T-helper 1 cell (primary cell): ENCODE results near the gene PKMYT1.

Experiments
- DNase-seq, 5 donors: peaks; one replicate each; pipeline ENCODE4 v3.0.0-alpha.2; 2012 to 2020
- total RNA-seq, 4 donors: gene quantifications; one replicate each; lab custom pipeline; 2026; lab: John Stamatoyannopoulos, UW

The PKMYT1 gene
- total RNA-seq, result 0.47 to 2.7 (median 1.3) reads per million in 4 donors

DNA sequence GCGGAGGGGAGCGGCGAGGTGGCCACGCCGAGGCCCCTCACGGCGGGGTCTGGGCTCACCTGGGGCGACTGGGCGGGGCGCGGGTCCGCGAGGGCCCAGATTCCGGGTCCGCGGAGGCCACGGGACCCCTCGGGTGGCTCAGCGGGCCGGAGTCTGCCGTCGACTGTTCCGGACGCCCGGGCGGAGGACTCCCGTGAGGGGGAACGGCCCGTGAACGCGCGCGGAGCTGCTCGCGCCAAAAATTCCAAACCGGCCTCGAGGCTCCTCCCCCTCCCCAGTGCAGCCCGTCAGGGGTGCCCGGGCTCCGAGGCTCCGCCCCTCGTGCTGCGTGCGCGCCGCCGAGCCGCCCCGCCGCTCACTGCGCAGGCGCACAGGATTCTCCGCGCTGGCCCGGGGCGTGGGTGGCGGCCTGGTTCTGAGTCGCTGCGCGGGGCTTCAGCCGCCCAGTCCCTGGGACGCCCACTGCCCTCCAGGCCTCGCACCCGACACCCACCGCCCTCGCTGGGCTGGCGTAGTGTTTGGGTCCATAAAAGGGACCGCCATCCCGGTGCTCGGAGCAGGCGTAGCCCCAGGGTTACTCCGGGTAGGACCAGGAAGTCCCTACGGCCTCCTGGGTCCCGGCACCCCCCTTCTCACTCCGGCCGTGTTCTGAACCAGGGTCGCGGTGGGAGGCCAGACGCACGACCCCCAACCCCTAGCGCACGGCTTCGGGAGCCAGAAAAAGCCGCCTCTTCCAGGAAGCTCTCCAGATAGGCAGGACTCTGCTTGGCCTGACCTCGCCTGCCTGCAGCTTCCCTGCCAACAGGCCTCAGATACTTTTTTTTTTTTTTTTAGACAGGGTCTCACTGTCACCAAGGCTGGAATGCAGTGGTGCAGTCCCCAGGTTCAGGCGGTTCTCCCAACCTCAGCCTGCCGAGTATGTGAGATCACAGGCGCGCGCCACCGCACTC is at the start of gene PKMYT1:
TSS of gene PKMYT1 (minus strand) at position 220 of the 950 bp plus-strand sequence. CDS start 789 bp downstream, outside the sequence.
- peak; percentile 89 to 96 (median 91) for DNase-seq

DNA sequence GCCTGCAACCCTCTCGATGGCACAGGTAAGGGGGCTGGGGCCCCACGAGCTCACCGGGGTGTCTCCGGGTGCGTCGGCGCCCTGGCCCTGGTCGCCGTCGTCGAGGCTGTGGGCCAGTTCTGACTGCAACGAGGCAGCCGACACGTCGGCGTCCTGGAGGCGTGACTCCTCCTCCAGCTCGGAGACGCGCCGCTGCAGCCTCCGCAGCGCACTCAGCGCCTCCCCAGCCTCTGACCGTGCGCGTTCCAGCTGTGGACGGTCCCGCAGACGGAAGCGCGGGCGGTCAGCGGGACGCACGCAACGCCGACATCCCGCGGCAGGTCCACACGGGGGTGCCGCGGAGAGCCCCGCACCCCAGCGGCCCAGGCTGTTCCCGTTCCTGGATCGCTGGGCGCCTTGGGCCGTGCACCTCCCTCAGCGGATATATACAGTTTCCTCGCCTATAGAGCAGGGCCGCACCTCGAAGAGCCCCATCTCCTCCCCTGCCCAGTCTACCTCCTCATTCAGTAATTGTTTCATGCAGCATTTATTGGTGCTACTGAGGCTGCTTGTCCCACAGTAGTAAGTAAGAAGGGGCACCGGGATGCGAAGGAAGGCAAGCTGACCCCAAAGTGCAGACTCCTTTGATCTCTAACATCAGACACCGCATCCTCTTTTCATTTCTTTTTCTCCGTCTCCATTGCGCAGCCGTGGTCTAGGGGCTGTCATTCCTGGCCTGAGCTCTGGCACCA is 49.4 kb upstream of the PKMYT1 start:
- DNase-seq, result peak in 1 of 5 donors; percentile 69

DNA sequence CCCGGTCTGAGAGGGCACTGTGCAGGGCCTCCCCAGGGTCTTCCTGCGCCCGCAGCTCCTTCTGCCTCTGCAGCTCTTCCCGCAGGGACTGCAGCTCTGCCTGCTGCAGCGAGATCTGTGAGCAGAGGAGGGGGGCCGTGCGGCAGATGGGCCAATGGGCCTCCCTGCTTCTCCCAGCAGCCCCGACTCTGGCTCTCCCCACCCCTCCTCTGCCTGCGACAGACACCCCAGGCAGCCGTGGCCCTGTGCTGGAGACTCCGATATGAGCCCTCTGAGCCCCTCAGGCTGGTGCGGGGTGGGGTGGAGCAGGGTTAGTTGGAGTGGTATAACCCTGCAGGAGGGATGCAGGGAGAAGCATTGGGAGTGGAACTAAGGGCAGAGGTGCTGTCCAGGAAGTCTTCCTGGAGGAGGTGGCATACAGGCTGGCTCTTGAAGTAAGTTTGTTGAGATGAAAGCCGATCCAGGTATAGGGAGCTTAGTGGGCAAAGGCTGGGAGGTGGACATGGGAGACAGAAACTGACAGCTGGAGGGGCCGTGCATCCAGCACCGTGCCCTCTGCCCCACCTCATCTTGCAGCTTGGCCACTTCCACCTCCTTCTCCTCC is 48.6 kb upstream of the PKMYT1 start:
- DNase-seq, result no peak

DNA sequence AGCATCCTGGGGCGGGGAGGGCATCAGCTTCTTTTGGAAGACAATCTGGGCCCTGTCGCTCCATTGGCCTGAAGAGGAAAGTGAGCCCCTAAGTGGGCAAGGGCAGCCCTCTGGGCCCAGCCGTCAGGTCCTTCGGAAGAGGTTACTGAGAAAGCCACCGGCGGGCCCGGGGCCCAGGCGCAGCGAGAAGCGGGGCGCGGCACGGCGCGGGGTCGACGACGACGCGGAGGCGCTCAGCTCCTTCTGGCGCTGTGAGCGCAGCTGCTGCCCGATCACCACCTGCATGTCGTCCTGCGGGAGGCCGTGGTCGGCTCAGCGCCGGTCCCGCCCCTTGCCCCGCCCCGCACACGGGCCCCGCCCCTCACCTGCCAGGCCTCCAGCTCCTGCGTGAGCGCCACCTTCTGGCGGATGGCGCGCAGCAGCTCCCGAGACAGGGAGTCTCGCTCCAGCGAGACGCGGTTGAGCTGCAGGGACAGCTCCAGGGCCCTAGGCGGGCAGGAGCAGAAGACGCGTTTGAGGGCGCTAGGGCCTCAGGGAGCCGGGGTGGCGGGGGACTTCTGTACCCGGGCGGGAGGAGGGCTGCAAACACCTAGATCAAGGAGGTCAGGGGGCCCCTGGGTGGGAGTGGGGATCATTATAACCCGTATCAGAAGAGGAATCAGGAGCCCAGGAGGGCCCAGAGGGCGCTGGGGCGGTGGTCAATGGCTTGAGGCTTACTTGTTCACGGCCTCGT is 47.9 kb upstream of the PKMYT1 start:
- DNase-seq, result peak; percentile 79 to 87 (median 86)

DNA sequence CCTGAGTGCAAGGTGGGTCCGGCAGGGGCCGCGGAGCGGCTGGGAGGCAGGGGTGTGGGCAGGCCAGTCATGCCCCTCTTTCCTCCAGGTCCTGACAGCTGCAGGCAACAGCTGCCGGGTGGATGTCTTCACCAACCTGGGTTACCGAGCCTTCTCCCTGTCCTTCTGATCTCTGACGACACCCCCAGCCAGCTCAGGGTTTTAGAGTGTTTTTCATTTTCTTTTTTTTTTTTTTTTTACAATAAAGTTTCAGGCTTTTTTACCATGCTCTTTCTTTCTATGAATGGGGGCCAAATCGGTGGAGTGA is 47.2 kb upstream of the PKMYT1 start:
- no peak for DNase-seq

DNA sequence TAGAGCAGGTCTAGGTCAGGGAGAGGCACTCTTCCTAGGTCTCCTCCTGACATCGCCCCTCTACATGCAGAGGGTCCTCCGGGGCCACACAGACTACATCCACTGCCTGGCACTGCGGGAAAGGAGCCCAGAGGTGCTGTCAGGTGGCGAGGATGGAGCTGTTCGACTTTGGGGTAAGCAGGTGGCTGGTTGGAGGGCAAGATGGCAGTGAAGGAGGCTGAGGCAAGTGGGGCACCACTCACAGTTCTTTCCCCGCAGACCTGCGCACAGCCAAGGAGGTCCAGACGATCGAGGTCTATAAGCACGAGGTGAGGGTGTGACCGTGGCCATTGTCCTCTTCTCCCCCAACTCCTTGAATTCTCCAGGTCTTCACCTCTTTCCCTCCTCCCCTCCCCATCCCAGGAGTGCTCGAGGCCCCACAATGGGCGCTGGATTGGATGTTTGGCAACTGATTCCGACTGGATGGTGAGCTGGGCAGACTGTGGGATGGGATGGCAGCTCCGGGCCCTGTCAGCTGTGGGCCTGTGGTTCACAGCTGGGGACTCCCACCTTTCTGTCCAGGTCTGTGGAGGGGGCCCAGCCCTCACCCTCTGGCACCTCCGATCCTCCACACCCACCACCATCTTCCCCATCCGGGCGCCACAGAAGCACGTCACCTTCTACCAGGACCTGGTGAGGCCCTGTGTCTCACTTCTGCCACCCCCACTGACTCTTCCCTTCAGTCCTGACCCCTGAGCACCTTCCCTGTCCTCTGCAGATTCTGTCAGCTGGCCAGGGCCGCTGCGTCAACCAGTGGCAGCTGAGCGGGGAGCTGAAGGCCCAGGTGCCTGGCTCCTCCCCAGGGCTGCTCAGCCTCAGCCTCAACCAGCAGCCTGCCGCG is 46.6 kb upstream of the PKMYT1 start:
- no peak for DNase-seq

DNA sequence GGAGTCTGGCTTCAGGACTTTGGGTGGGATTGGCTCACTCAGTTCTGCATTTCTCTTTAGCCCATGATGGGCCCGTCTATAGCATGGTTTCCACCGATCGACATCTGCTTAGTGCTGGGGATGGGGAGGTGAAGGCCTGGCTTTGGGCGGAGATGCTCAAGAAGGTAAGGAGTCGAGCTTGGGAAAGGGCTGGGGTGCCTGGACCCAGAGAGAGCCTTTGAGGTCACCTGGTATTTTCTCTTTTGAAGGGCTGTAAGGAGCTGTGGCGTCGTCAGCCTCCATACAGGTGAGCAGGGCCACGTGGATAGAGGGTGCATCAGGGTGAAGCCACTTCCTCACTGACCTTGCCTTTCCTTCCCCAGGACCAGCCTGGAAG is 45.7 kb upstream of the PKMYT1 start:
- DNase-seq, result no peak

DNA sequence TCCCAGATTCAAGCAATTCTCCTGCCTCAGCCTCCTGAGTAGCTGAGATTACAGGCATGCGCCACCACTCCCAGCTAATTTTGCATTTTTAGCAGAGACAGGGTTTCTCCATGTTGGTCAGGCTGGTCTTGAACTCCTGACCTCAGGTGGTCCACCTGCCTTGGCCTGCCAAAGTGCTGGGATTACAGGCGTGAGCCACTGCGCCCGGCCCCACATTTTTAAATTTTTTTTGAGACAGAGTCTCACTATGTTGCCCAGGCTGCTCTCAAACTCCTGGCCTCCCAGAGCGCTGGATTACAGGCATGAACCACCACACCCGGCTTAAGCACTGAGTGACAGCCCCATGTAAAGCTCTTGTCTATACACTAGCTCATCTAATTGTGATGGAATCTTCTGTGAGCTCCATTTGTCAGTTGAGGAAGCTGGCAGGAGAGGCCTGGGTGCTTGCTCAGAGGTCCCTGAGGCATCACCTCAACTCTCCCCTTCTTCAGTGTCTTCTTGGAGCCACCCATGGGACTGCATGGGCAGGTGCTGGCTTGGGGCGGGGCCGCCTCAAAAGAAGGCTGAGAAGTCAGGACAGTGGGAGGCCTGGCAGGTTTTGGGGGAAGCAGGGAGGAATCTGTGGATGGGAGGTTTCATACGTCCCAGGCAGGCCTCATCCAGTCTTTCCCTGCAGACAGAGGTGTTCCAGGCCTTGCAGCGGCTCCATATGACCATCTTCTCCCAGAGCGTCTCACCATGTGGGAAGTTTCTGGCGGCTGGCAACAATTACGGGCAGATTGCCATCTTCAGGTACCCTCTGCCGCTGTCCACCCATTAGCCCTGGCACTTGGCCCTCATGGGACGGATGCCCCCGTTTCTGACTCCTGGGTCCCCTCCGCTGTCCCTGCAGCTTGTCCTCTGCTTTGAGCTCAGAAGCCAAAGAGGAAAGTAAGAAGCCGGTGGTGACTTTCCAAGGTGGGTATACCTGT is 45.1 kb upstream of the PKMYT1 start:
- DNase-seq, result no peak

DNA sequence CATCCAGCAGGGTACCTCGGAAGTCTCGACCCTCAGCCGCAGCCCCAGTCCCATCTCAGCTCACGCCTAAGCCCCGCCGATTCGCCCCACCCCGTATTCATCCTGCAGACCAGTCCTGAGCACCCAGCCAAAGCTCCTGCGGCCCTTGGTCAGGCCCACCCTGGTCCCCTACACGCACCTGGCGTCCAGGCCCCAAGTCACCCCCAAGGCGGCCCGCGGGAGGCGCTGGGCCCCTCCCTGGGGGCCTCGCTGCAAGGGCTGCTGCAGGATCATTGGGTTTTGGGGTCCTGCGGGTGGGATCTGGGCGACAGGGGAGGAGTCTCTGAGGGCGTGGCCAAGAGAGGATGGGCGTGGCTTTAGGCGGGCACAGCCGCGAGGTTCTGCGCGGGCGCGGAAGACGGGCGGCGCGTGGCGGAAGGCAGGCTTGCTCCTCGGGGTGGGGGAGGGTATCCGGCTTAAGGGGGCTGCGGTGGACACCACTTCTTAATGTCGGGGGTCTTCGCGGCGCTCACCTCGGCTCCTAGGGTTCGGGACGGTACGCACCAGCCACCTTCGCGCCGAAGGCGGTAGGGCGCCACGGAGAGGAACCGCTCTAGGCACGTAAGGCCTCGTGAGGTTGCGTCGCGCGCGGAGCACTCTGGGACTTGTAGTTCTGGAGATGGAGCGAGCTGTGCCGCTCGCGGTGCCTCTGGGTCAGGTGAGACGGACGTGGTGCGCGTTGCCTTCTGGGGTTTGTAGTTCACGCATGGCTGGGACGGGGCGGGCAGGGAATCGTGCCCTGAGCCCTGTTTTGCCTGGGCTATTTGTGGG is 43.6 kb upstream of the PKMYT1 start, which contains the start of the genes HCFC1R1 and THOC6:
TSS of gene HCFC1R1 (minus strand) at position 274 of the 810 bp plus-strand sequence. CDS start at position 273, 1 bp downstream.
TSS of gene THOC6 (plus strand) at position 367 of the 810 bp plus-strand sequence. CDS start at position 659, 292 bp downstream.
- DNase-seq, result peak; percentile 88 to 98 (median 93)

DNA sequence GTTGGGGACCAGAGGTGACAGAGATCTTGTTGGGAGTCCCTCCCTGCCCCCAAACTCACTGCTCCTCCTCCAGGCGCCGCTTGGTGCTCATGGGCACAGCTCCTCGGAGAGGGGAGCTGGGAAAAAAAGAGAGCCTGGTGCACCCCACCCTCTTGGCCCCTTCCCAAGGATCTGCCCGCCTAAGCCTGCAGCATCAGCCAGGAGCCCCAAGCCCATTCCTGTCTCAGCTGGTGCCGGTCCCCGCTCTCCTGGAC is 43.1 kb upstream of the PKMYT1 start:
- DNase-seq, result no peak

DNA sequence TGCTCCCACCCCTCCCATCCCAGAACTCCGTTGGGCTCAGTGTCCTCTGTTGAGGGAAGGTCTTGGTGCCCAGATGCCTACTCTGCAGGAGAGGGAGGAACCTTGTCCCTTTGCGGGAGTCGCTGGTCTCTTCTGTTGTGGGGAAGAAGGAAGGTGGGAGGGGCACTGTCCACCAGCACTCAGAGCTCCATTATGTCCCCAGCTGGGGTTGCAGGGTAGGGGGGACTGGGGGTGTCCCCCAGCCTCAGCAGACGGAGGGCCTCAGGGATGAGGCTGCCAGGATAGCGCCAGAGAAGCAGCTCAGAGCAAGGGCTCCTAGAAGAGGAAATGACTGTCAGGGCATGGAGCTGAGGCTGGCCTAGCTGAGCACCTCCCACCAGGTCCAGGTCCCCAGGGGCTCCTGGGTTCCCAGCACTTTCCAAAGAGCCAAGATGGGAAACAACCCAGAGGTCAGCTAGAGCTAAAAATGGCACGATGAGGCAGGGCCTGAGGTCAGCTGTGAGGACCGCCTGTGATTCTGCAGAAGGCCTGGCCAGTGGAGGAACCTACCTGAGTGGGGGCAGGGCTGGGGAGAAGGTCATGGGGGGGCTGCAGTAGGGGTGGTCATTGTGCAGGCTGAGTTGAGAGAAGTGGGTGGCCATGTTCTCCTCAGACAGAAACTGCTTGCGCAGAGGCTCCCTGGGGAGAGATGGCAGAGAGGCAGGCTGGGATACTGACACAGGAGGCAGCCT is 42.6 kb upstream of the PKMYT1 start:
- DNase-seq, result no peak

DNA sequence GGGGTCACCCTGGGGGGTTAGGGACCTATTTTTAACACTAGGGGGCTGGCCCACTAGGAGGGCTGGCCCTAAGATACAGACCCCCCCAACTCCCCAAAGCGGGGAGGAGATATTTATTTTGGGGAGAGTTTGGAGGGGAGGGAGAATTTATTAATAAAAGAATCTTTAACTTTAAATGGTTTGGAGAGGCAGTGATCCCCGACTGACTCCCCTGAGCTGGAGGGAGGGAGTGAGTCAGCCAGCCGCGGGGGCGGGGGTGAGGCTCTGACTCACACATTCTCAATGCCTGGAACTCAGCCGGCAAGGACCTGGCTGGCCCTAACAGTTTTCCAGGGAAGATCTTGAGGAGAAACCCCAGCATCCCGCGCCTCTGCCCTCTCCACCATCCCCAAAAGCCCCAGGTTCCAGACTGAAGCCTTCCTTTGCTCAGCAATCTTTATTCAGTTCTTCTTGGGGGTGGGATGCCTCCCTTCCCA is 42.0 kb upstream of the PKMYT1 start:
- DNase-seq, result peak; percentile 48 to 72 (median 64)

DNA sequence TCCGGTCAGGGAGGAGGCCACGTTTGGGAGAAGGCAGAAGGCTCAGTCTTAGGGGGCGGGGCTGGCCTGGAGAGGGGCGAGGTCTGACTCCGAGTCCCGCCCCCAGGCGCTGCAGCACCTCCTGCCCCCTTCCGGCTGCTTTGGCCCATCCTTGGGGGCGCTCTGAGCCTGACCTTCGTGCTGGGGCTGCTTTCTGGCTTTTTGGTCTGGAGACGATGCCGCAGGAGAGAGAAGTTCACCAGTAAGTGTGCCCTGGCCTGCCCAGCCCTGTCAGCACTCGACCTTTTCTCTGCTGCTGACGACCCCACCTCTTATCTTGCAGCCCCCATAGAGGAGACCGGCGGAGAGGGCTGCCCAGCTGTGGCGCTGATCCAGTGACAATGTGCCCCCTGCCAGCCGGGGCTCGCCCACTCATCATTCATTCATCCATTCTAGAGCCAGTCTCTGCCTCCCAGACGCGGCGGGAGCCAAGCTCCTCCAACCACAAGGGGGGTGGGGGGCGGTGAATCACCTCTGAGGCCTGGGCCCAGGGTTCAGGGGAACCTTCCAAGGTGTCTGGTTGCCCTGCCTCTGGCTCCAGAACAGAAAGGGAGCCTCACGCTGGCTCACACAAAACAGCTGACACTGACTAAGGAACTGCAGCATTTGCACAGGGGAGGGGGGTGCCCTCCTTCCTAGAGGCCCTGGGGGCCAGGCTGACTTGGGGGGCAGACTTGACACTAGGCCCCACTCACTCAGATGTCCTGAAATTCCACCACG is 41.4 kb upstream of the PKMYT1 start:
- DNase-seq, result peak; percentile 51 to 76 (median 64)

DNA sequence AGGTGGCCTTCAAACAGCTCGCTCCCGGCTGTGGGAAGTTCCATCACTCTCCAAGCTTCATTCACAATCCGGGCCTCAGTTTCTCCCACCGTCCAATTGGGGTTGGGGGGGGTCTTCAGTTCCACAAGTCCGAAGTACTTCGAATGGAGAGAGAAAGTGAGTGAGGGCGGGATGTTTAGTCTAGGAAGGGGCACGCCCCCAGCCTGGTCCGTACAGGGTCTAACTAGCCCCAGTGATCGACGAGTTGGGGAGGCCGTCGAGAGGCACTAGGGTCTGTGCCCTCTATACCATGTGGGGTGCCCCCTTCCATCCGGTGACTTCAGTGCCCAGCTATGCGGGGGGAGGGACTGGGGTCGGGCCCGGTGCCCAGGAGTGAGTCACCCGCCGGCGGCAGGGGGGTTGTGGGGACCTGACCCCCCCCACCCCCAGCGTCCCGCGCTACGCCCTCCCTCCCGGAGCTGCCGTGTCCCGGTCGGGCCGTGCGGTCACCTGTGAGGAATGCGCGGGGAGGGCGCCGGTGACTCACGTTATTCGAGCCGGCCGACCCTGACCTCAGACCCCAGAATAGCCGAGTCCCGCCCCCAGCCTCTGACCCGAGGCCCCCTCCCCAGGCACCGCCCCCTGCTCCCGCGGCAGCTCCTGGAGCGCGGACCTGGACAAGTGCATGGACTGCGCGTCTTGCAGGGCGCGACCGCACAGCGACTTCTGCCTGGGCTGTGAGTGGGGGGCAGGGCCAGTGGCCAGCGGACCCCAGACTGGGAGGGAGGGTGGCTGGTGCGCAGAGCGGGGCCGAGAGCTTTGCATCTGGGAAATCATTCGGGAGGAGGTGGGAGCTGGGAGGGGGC is 40.6 kb upstream of the PKMYT1 start:
- DNase-seq, result peak; percentile 33 to 72 (median 63)

DNA sequence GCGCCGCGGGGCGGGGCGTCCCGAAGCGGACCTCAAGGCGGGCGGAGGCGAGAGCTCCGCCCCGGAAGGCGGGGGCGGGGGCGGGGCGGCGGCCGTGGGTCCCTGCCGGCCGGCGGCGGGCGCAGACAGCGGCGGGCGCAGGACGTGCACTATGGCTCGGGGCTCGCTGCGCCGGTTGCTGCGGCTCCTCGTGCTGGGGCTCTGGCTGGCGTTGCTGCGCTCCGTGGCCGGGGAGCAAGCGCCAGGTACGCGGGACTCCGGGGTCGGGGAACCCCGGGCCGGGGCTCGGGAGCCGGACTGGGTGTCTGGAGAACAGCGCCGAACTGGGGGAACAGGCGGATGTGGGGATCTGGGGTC is 40.0 kb upstream of the PKMYT1 start, which contains the start of gene TNFRSF12A:
TSS of gene TNFRSF12A (plus strand) at position 122 of the 357 bp plus-strand sequence. CDS start at position 152, 30 bp downstream.
- peak; percentile 50 to 81 (median 53) for DNase-seq

DNA sequence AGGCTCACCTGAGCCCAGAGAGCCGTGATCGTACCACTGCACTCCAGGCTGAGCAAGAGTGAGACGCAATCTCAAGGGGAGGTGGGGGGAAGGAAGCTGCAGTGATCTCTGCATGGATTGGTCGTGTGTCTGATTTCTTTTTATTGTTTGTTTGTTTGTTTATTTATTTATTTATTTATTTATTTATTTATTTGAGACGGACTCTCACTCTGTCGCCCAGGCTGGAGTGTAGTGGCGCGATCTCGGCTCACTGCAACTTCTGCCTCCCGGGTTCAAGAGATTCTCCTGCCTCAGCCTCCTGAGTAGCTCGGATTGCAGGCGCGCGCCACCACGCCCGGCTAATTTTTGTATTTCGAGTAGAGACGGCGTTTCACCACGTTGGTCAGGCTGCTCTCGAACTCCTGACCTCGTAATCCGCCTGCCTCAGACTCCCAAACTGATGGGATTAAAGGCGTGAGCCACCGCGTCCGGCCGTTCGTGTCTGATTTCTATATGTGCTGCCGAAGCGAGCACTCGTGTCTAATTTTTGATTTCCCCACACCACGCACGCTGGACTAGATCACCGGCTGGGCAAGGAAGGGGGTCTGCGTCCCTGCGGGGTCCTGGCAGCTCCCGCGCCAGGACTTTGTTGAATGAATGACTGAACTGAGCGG is 39.5 kb upstream of the PKMYT1 start:
- DNase-seq, result no peak
